HCT116 (cell line): ENCODE results near the gene SNF8. TPM values are rescaled to one million over a fixed set of nuclear protein-coding genes. Genes with fewer than 3 reads are reported as not detected.

Experiments used
- ATAC-seq: fragments of 200-7000 bp; cut with Tn5 transposase; 2 replicates; pipeline ENCODE4 v1.9.1; 2020; ENCODE audit warnings: mild to moderate bottlenecking, moderate library complexity
- BruUV-seq: library from RNA; stranded (reverse); fragments of 400-500 nt; replicated peaks from 2 replicates; lab custom pipeline; 2021; lab: Mats Ljungman, UMichigan
- CTCF ChIA-PET: fragments of 300-600 bp; sonication (Branson Sonifier 250); formaldehyde crosslinking; loops from one replicate; lab custom pipeline; 2021; ENCODE audit warnings: antibody characterized with exemption; lab: Charles Lee
- POLR2A ChIA-PET: fragments of 300-600, 350-600 bp; sonication (Branson Sonifier 250); formaldehyde crosslinking; loops from one replicate; lab custom pipeline; 2021; ENCODE audit warnings: antibody characterized with exemption; lab: Charles Lee
- RAD21 ChIA-PET, 2 experiments: fragments of 300-600 bp; sonication (Branson Sonifier 250); formaldehyde crosslinking; loops; one replicate each; lab custom pipeline; 2023; ENCODE audit warnings: low total read pairs in 2 of 2; ENCODE audit not compliant: uncharacterized antibody in 2 of 2, unreplicated experiment in 2 of 2, low non-redundant PET in 1 of 2; lab: Charles Lee
- DNase-seq: peaks from one replicate; pipeline ENCODE4 v3.0.0-alpha.2; 2010; ENCODE audit warnings: low read depth, low spot score
- H2AFZ ChIP-seq: fragments of 200-600 bp; shearing (Covaris generic), sonication (generic); 2 replicates; pipeline ENCODE4 v1.6.1; 2017; ENCODE audit warnings: low read depth, mixed run types, mixed read lengths, antibody characterized with exemption, low read length; ENCODE audit not compliant: poor library complexity, severe bottlenecking
- H3K27ac ChIP-seq: 2 replicates; pipeline ENCODE4 v1.5.1; 2012; ENCODE audit warnings: low read depth, low read length
- H3K27me3 ChIP-seq: fragments of 200-600 bp; sonication (generic); 2 replicates; pipeline ENCODE4 v1.6.1; 2016; ENCODE audit warnings: mixed run types, low read length, mixed read lengths; ENCODE audit not compliant: insufficient read depth
- H3K36me3 ChIP-seq, 2 experiments: fragments of 200-500 bp in 1 of 2; fragments of 200-600 bp in 1 of 2; sonication (Bioruptor generic) in 1 of 2; sonication (generic) in 1 of 2; 2 replicates each; pipeline versions ENCODE4 v1.5.1 to v1.6.1; 2014 to 2016; ENCODE audit warnings: low read length in 2 of 2, inconsistent platforms in 1 of 2, mixed read lengths in 1 of 2, mixed run types in 1 of 2; ENCODE audit not compliant: insufficient read depth in 2 of 2, control insufficient read depth in 1 of 2
- H3K4me1 ChIP-seq, 2 experiments: fragments of 200-600 bp in 1 of 2; sonication (generic) in 1 of 2; 2 replicates each; pipeline versions ENCODE4 v1.5.1 to v1.6.1; 2012 to 2017; ENCODE audit warnings: low read length in 2 of 2, inconsistent platforms in 1 of 2, mild to moderate bottlenecking in 1 of 2, mixed read lengths in 1 of 2, mixed run types in 1 of 2, moderate library complexity in 1 of 2; ENCODE audit not compliant: insufficient read depth in 2 of 2, control insufficient read depth in 1 of 2
- H3K4me2 ChIP-seq: fragments of 200-600 bp; sonication (generic); 2 replicates; pipeline ENCODE4 v1.6.1; 2017; ENCODE audit warnings: mixed run types, low read length, mixed read lengths
- H3K4me3 ChIP-seq, 2 experiments: fragments of 200-600 bp in 1 of 2; sonication (generic) in 1 of 2; replicated peaks in 1 of 2; 2 replicates each; pipeline ENCODE4 v1.5.1; 2011 to 2016; ENCODE audit warnings: low read length in 2 of 2, control low read depth in 1 of 2, low read depth in 1 of 2, mild to moderate bottlenecking in 1 of 2, mixed read lengths in 1 of 2, mixed run types in 1 of 2
- H3K79me2 ChIP-seq: fragments of 200-600 bp; sonication (generic); 2 replicates; pipeline ENCODE4 v1.6.1; 2017; ENCODE audit warnings: mild to moderate bottlenecking, mixed run types, low read length, moderate library complexity, mixed read lengths; ENCODE audit not compliant: insufficient read depth
- H3K9ac ChIP-seq: fragments of 200-600 bp; sonication (generic); 2 replicates; pipeline ENCODE4 v1.6.1; 2016; ENCODE audit warnings: low read length, mixed read lengths
- H3K9me2 ChIP-seq: fragments of 200-600 bp; sonication (generic), shearing (Covaris generic); 2 replicates; pipeline ENCODE4 v1.6.1; 2017; ENCODE audit warnings: mixed run types, mild to moderate bottlenecking, moderate library complexity; ENCODE audit not compliant: insufficient read depth
- H3K9me3 ChIP-seq, 2 experiments: fragments of 200-500 bp in 1 of 2; fragments of 200-600 bp in 1 of 2; sonication (Bioruptor generic) in 1 of 2; sonication (generic) in 1 of 2; 2 replicates each; pipeline ENCODE4 v1.6.1; 2014 to 2017; ENCODE audit warnings: low read length in 2 of 2, mixed read lengths in 2 of 2, inconsistent platforms in 1 of 2, low read depth in 1 of 2, mild to moderate bottlenecking in 1 of 2, mixed run types in 1 of 2, moderate library complexity in 1 of 2; ENCODE audit not compliant: control insufficient read depth in 1 of 2, insufficient read depth in 1 of 2
- H4K20me1 ChIP-seq: fragments of 200-600 bp; sonication (generic), shearing (Covaris generic); 2 replicates; pipeline ENCODE4 v1.6.1; 2017; ENCODE audit warnings: mixed run types, mild to moderate bottlenecking, moderate library complexity; ENCODE audit not compliant: insufficient read depth
- CBX3 ChIP-seq: IDR thresholded peaks from 2 replicates; pipeline ENCODE4 v1.6.1; 2012; ENCODE audit warnings: low read depth
- CEBPB ChIP-seq: IDR thresholded peaks from 2 replicates; pipeline ENCODE4 v1.6.1; 2012; ENCODE audit warnings: low read depth
- EGR1 ChIP-seq: IDR thresholded peaks from 2 replicates; pipeline ENCODE4 v1.6.1; 2012; ENCODE audit warnings: low read depth
- ELF1 ChIP-seq: IDR thresholded peaks from 2 replicates; pipeline ENCODE4 v1.6.1; 2012; ENCODE audit warnings: low read depth, borderline replicate concordance
- EZH2 ChIP-seq: fragments of 200-600 bp; sonication (generic); IDR thresholded peaks from 2 replicates; pipeline ENCODE4 v1.6.1; 2017; ENCODE audit warnings: antibody characterized with exemption, mixed run types
- JUND ChIP-seq: IDR thresholded peaks from 2 replicates; pipeline ENCODE4 v1.6.1; 2012
- MAX ChIP-seq: IDR thresholded peaks from 2 replicates; pipeline ENCODE4 v1.6.1; 2012
- POLR2A ChIP-seq: IDR thresholded peaks from 2 replicates; pipeline ENCODE4 v1.7.0; 2011; ENCODE audit warnings: borderline replicate concordance; ENCODE audit not compliant: insufficient read depth, insufficient read length; ENCODE audit errors: extremely low read depth
- POLR2AphosphoS5 ChIP-seq: IDR thresholded peaks from 2 replicates; pipeline ENCODE4 v1.6.1; 2011; ENCODE audit warnings: mild to moderate bottlenecking, low read depth, low read length, moderate library complexity
- REST ChIP-seq: IDR thresholded peaks from 2 replicates; pipeline ENCODE4 v1.6.1; 2012; ENCODE audit warnings: low read depth
- SIN3A ChIP-seq: IDR thresholded peaks from 2 replicates; pipeline ENCODE4 v1.6.1; 2012; ENCODE audit warnings: low read depth
- SP1 ChIP-seq: IDR thresholded peaks from 2 replicates; pipeline ENCODE4 v1.6.1; 2012; ENCODE audit warnings: low read depth
- SRF ChIP-seq: IDR thresholded peaks from 2 replicates; pipeline ENCODE4 v1.6.1; 2012; ENCODE audit warnings: low read depth
- TCF7L2 ChIP-seq: IDR thresholded peaks from 2 replicates; pipeline ENCODE4 v1.7.0; 2011; ENCODE audit warnings: borderline replicate concordance, inconsistent platforms; ENCODE audit not compliant: insufficient read depth, insufficient read length; ENCODE audit errors: extremely low read depth
- YY1 ChIP-seq: IDR thresholded peaks from 2 replicates; pipeline ENCODE4 v1.6.1; 2011; ENCODE audit warnings: low read length, low read depth, moderate library complexity, mild to moderate bottlenecking; ENCODE audit not compliant: insufficient replicate concordance; ENCODE audit errors: extremely low read depth
- ZFX ChIP-seq: fragments of 450-650 bp; IDR thresholded peaks from 2 replicates; pipeline ENCODE4 v1.6.1; 2017
- intact Hi-C: fragments of 100-400 bp; cut with micrococcal nuclease; formaldehyde crosslinking; loops from 2 replicates; pipeline ENCODE4 v1.10.0; 2022
- total RNA-seq: library from RNA; stranded (reverse); gene quantifications from one replicate; pipeline ENCODE4 v1.2.1, GENCODE V29; 2021; ENCODE audit not compliant: unreplicated experiment
- TF ChIP-seq, protein P1 (sequence below), 3 experiments: fragments of 200-600 bp in 1 of 3; sonication (generic) in 1 of 3; IDR thresholded peaks in 2 of 3; conservative IDR thresholded peaks in 1 of 3; 2 replicates each; pipeline ENCODE4 v1.5.1; 2012 to 2017; ENCODE audit warnings: low read depth in 2 of 3, low read length in 2 of 3, antibody characterized with exemption in 1 of 3, borderline replicate concordance in 1 of 3, control low read depth in 1 of 3, mild to moderate bottlenecking in 1 of 3, mixed read lengths in 1 of 3, mixed run types in 1 of 3, moderate library complexity in 1 of 3; ENCODE audit not compliant: insufficient read depth in 1 of 3
- TF ChIP-seq, protein P2 (sequence below): IDR thresholded peaks from 2 replicates; pipeline ENCODE4 v1.6.1; 2011; ENCODE audit warnings: mild to moderate bottlenecking, low read length, moderate library complexity; ENCODE audit not compliant: insufficient replicate concordance; ENCODE audit errors: extremely low read depth

Gene SNF8
- total RNA-seq, 1 experiment from 2014 or later = 178 TPM

DNA sequence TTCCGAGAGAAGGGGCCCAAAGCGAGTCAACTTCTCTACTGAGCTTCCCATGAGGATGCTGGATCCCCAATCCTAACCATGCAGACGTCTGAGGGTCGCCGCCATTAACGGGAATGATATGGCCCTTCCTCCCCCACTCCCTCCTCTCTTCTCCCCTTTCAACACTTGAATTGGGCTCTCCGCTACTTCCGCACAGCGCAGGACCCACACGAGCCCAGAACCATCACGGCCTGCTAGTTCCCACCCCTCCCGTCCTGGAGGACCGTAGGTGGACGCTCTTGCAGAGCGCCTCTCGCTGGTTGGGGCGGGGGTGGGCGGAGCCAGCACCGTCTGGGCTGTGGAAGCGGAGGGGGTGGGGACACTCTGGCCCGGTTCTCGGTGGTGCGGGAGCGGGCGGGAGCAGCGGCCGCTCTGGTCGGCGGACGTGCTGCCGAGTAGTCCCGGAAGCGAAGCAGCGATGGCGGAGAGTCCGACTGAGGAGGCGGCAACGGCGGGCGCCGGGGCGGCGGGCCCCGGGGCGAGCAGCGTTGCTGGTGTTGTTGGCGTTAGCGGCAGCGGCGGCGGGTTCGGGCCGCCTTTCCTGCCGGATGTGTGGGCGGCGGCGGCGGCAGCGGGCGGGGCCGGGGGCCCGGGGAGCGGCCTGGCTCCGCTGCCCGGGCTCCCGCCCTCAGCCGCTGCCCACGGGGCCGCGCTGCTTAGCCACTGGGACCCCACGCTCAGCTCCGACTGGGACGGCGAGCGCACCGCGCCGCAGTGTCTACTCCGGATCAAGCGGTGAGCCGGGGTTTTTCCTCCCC, 36.4 kb downstream of the SNF8 start, which contains the start of gene UBE2Z:
TSS of gene UBE2Z (plus strand) at position 361 of the 797 bp plus-strand sequence. CDS start at position 458, 97 bp downstream.
- CTCF ChIA-PET = interaction anchor here (0.6 to 2.5 kb wide), 7 partner anchors 16 to 286 kb away, joined by 3 to 14 read pairs (median 3); partner anchors contain the start of gene ATP5MC1
- no TSS peak for BruUV-seq
- TF ChIP-seq REST = no peak
- TF ChIP-seq CEBPB = no peak
- peak; percentile 97 for TF ChIP-seq SIN3A
- peak; percentile 88 for TF ChIP-seq ZFX
- peak; percentile 94 for TF ChIP-seq POLR2A
- TF ChIP-seq POLR2AphosphoS5 = peak; percentile 93
- no peak; the same call in 1 of the 2 replicates for TF ChIP-seq JUND
- peak; percentile 86; the same call in 1 of the 2 replicates for TF ChIP-seq MAX
- TF ChIP-seq EGR1 = peak; percentile 90
- TF ChIP-seq TCF7L2 = peak; percentile 42
- peak; percentile 90 for TF ChIP-seq SP1
- peak; percentile 84 for TF ChIP-seq CBX3
- TF ChIP-seq ELF1 = peak; percentile 72; the same call in 1 of the 2 replicates
- no peak for TF ChIP-seq SRF
- TF ChIP-seq, protein P1, sequence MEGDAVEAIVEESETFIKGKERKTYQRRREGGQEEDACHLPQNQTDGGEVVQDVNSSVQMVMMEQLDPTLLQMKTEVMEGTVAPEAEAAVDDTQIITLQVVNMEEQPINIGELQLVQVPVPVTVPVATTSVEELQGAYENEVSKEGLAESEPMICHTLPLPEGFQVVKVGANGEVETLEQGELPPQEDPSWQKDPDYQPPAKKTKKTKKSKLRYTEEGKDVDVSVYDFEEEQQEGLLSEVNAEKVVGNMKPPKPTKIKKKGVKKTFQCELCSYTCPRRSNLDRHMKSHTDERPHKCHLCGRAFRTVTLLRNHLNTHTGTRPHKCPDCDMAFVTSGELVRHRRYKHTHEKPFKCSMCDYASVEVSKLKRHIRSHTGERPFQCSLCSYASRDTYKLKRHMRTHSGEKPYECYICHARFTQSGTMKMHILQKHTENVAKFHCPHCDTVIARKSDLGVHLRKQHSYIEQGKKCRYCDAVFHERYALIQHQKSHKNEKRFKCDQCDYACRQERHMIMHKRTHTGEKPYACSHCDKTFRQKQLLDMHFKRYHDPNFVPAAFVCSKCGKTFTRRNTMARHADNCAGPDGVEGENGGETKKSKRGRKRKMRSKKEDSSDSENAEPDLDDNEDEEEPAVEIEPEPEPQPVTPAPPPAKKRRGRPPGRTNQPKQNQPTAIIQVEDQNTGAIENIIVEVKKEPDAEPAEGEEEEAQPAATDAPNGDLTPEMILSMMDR (IDR thresholded peaks at IDR 0.05 in 2 of 3, conservative IDR thresholded peaks at IDR 0.05 in 1 of 3; ENCODE audit: borderline replicate concordance in 1 of 3, insufficient read depth in 1 of 3, low read depth in 2 of 3, low read length in 2 of 3) = 0 out of 6 replicates have a peak, but pooled peaks of 1 of the 3 experiments have one; percentile 9
- TF ChIP-seq EZH2 = no peak
- TF ChIP-seq, protein P2, sequence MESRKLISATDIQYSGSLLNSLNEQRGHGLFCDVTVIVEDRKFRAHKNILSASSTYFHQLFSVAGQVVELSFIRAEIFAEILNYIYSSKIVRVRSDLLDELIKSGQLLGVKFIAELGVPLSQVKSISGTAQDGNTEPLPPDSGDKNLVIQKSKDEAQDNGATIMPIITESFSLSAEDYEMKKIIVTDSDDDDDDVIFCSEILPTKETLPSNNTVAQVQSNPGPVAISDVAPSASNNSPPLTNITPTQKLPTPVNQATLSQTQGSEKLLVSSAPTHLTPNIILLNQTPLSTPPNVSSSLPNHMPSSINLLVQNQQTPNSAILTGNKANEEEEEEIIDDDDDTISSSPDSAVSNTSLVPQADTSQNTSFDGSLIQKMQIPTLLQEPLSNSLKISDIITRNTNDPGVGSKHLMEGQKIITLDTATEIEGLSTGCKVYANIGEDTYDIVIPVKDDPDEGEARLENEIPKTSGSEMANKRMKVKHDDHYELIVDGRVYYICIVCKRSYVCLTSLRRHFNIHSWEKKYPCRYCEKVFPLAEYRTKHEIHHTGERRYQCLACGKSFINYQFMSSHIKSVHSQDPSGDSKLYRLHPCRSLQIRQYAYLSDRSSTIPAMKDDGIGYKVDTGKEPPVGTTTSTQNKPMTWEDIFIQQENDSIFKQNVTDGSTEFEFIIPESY = peak; percentile 74
- TF ChIP-seq YY1 = peak; percentile 87
- TF ChIP-seq, all 23 proteins: peak for 13

More for the DNA sequence above, 36.4 kb downstream of the SNF8 start, which contains the start of gene UBE2Z:
- Histone ChIP-seq H3K4me3 (peak within 1 kb of the TSS; percentile 70 to 84), H4K20me1 (peaks cover 30% of the 10 kb centered on the region), H3K36me3 (peaks cover 28 to 36% of the 10 kb centered on the region in 2 experiments), H3K9ac (peak within 1 kb of the TSS; percentile 93), H3K27ac (peak within 1 kb of the TSS; percentile 92), H3K79me2 (peaks cover 47% of the 10 kb centered on the region), H3K9me3 (no peaks in the 10 kb centered on the region), H2AFZ (no peak within 1 kb of the TSS), H3K9me2 (no peaks in the 10 kb centered on the region), H3K27me3 (no peaks in the 10 kb centered on the region), H3K4me2 (peak within 1 kb of the TSS; percentile 75), H3K4me1 (peaks cover 18 to 26% of the 10 kb centered on the region in 2 experiments)
- POLR2A ChIA-PET = interaction anchor here (1.0 to 2.8 kb wide), 3 partner anchors 15 to 352 kb away, joined by 3 to 34 read pairs (median 3); partner anchors contain the start of gene ATP5MC1
- peak; percentile 92 for ATAC-seq
- intact Hi-C loops = loop anchor here (2.0 to 5.0 kb wide), 2 partner anchors 77 to 284 kb away; partner anchors contain the start of gene CALCOCO2
- DNase-seq = peak; percentile 94
- RAD21 ChIA-PET = interaction anchor here (0.6 to 1.0 kb wide), 4 partner anchors 16 to 193 kb away, joined by 3 to 7 read pairs (median 4); partner anchors contain the start of gene ATP5MC1 (in 1 of the 2)
